ENCODE data around the gene SMIM11.

DNA sequence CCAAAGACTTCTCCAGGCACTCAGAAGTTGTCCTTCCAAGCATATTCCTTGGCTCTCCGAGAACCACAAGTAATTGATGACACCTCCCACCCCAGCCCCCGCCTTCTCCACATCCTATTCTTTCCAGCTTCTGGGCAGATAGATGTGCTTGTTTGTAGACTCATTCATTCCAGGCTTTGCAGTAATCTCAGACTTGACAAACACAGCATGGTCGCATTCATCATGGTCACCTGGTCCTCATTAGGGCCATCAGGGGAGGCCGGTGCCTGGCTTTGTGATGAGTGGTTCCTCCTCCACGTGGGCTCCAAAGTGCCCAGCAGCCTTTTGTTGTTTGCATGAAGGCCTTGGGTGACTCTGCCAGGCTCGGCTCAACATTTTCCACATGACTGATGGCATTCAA, 40.0 kb upstream of the SMIM11 start:
- TF ChIP-seq TAF1 (IDR thresholded peaks at IDR 0.05; ENCODE audit: borderline replicate concordance, insufficient read depth, low read length) (no peak), POLR2AphosphoS5 (IDR thresholded peaks at IDR 0.05; ENCODE audit: low read depth, low read length) (no peak), SIN3A (IDR thresholded peaks at IDR 0.05; ENCODE audit: borderline replicate concordance, insufficient read depth, low read length) (no peak), FOXP2 (optimal IDR thresholded peaks at IDR 0.05; ENCODE audit: borderline replicate concordance, extremely low read depth, extremely low read length, insufficient read depth) (no peak)
- TF ChIP-seq, protein P1, sequence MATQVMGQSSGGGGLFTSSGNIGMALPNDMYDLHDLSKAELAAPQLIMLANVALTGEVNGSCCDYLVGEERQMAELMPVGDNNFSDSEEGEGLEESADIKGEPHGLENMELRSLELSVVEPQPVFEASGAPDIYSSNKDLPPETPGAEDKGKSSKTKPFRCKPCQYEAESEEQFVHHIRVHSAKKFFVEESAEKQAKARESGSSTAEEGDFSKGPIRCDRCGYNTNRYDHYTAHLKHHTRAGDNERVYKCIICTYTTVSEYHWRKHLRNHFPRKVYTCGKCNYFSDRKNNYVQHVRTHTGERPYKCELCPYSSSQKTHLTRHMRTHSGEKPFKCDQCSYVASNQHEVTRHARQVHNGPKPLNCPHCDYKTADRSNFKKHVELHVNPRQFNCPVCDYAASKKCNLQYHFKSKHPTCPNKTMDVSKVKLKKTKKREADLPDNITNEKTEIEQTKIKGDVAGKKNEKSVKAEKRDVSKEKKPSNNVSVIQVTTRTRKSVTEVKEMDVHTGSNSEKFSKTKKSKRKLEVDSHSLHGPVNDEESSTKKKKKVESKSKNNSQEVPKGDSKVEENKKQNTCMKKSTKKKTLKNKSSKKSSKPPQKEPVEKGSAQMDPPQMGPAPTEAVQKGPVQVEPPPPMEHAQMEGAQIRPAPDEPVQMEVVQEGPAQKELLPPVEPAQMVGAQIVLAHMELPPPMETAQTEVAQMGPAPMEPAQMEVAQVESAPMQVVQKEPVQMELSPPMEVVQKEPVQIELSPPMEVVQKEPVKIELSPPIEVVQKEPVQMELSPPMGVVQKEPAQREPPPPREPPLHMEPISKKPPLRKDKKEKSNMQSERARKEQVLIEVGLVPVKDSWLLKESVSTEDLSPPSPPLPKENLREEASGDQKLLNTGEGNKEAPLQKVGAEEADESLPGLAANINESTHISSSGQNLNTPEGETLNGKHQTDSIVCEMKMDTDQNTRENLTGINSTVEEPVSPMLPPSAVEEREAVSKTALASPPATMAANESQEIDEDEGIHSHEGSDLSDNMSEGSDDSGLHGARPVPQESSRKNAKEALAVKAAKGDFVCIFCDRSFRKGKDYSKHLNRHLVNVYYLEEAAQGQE (IDR thresholded peaks at IDR 0.05; ENCODE audit: insufficient read depth in 1 of 2, low read depth in 2 of 2, low read length in 2 of 2), result no peak
